HEK293 (cell line): ENCODE data around the gene LRRC8C.

Experiments used
- HOXA7 ChIP-seq: sonication (generic); formaldehyde crosslinking; IDR thresholded peaks from 2 replicates; pipeline ENCODE4 v1.8.1; 2022; ENCODE audit warnings: missing genetic modification reagents, borderline replicate concordance
- INSM2 ChIP-seq: fragments of 450-650 bp; formaldehyde crosslinking; IDR thresholded peaks from 2 replicates; pipeline ENCODE4 v1.5.1; 2016; ENCODE audit warnings: missing biosample characterization, missing genetic modification characterization
- KLF16 ChIP-seq: fragments of 450-650 bp; formaldehyde crosslinking; IDR thresholded peaks from 2 replicates; pipeline ENCODE4 v1.5.1; 2017; ENCODE audit warnings: missing biosample characterization, missing genetic modification characterization
- PBX3 ChIP-seq: sonication (generic); formaldehyde crosslinking; IDR thresholded peaks from 2 replicates; pipeline ENCODE4 v1.8.1; 2022; ENCODE audit warnings: mild to moderate bottlenecking, moderate library complexity, missing genetic modification reagents
- ZBTB26 ChIP-seq: fragments of 450-650 bp; formaldehyde crosslinking; optimal IDR thresholded peaks from 2 replicates; pipeline ENCODE3; 2016; ENCODE audit warnings: missing biosample characterization, mild to moderate bottlenecking, missing genetic modification characterization
- ZNF211 ChIP-seq: fragments of 450-650 bp; formaldehyde crosslinking; IDR thresholded peaks from 2 replicates; pipeline ENCODE4 v1.5.1; 2016; ENCODE audit warnings: low read depth, missing biosample characterization, missing genetic modification characterization
- ZNF292 ChIP-seq: fragments of 450-650 bp; formaldehyde crosslinking; IDR thresholded peaks from 2 replicates; pipeline ENCODE4 v1.5.1; 2016; ENCODE audit warnings: low read depth, missing biosample characterization, missing genetic modification characterization, borderline replicate concordance
- ZNF362 ChIP-seq: fragments of 450-650 bp; formaldehyde crosslinking; IDR thresholded peaks from 2 replicates; pipeline ENCODE4 v1.5.1; 2016; ENCODE audit warnings: missing biosample characterization, missing genetic modification characterization
- ZNF501 ChIP-seq: fragments of 450-650 bp; formaldehyde crosslinking; IDR thresholded peaks from 2 replicates; pipeline ENCODE4 v1.5.1; 2016; ENCODE audit warnings: missing biosample characterization, missing genetic modification characterization
- ZNF560 ChIP-seq: fragments of 450-650 bp; formaldehyde crosslinking; IDR thresholded peaks from 2 replicates; pipeline ENCODE4 v1.5.1; 2017; ENCODE audit warnings: missing biosample characterization, missing genetic modification characterization, borderline replicate concordance
- ZNF561 ChIP-seq: fragments of 450-650 bp; IDR thresholded peaks from 2 replicates; pipeline ENCODE4 v1.5.1; 2018; ENCODE audit warnings: missing biosample characterization, missing genetic modification characterization, borderline replicate concordance
- ZNF600 ChIP-seq: fragments of 450-650 bp; formaldehyde crosslinking; IDR thresholded peaks from 2 replicates; pipeline ENCODE4 v1.5.1; 2016; ENCODE audit warnings: missing biosample characterization, missing genetic modification characterization
- TF ChIP-seq, protein P1 (sequence below): fragments of 450-650 bp; formaldehyde crosslinking; IDR thresholded peaks from 2 replicates; pipeline ENCODE4 v1.5.1; 2016; ENCODE audit warnings: missing biosample characterization, missing genetic modification characterization
- TF ChIP-seq, protein P2 (sequence below): fragments of 450-650 bp; formaldehyde crosslinking; IDR thresholded peaks from 2 replicates; pipeline ENCODE4 v1.5.1; 2016; ENCODE audit warnings: missing biosample characterization, missing genetic modification characterization

DNA sequence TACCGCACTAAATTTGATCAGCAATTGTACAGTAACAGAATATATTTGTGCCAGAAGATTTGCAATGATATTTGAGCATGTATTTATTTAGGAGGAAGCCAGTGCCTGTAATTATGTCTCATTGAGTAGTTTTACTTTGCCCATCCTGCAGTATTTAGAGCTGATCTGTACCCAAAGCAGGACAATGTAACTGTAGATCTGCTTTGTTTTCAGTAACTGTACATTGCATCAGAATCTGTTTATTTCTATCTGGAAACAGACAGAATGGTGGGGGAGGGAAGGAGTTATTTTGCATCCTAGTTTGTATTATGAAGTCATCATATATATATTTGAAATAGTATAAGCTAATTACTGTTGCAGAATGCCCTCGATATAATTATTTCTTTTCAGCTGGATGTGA is 36.2 kb upstream of the LRRC8C start:
- TF ChIP-seq, protein P1, sequence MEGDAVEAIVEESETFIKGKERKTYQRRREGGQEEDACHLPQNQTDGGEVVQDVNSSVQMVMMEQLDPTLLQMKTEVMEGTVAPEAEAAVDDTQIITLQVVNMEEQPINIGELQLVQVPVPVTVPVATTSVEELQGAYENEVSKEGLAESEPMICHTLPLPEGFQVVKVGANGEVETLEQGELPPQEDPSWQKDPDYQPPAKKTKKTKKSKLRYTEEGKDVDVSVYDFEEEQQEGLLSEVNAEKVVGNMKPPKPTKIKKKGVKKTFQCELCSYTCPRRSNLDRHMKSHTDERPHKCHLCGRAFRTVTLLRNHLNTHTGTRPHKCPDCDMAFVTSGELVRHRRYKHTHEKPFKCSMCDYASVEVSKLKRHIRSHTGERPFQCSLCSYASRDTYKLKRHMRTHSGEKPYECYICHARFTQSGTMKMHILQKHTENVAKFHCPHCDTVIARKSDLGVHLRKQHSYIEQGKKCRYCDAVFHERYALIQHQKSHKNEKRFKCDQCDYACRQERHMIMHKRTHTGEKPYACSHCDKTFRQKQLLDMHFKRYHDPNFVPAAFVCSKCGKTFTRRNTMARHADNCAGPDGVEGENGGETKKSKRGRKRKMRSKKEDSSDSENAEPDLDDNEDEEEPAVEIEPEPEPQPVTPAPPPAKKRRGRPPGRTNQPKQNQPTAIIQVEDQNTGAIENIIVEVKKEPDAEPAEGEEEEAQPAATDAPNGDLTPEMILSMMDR (tag by site-specific recombination), result no peak
- TF ChIP-seq ZBTB26 (tag by site-specific recombination) (no peak), PBX3 (no peak), ZNF561 (tag by site-specific recombination) (no peak), INSM2 (tag by site-specific recombination) (no peak), ZNF362 (tag by site-specific recombination) (no peak), ZNF501 (tag by site-specific recombination) (no peak), KLF16 (tag by site-specific recombination) (no peak), HOXA7 (CRISPR knock-in tag) (no peak), ZNF211 (tag by site-specific recombination) (no peak), ZNF560 (tag by site-specific recombination) (no peak), ZNF292 (tag by site-specific recombination) (no peak), ZNF600 (tag by site-specific recombination) (no peak)
- TF ChIP-seq, protein P2, sequence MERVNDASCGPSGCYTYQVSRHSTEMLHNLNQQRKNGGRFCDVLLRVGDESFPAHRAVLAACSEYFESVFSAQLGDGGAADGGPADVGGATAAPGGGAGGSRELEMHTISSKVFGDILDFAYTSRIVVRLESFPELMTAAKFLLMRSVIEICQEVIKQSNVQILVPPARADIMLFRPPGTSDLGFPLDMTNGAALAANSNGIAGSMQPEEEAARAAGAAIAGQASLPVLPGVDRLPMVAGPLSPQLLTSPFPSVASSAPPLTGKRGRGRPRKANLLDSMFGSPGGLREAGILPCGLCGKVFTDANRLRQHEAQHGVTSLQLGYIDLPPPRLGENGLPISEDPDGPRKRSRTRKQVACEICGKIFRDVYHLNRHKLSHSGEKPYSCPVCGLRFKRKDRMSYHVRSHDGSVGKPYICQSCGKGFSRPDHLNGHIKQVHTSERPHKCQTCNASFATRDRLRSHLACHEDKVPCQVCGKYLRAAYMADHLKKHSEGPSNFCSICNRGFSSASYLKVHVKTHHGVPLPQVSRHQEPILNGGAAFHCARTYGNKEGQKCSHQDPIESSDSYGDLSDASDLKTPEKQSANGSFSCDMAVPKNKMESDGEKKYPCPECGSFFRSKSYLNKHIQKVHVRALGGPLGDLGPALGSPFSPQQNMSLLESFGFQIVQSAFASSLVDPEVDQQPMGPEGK (tag by site-specific recombination), result no peak
